ENCODE measurements around the gene SCD5.

DNA sequence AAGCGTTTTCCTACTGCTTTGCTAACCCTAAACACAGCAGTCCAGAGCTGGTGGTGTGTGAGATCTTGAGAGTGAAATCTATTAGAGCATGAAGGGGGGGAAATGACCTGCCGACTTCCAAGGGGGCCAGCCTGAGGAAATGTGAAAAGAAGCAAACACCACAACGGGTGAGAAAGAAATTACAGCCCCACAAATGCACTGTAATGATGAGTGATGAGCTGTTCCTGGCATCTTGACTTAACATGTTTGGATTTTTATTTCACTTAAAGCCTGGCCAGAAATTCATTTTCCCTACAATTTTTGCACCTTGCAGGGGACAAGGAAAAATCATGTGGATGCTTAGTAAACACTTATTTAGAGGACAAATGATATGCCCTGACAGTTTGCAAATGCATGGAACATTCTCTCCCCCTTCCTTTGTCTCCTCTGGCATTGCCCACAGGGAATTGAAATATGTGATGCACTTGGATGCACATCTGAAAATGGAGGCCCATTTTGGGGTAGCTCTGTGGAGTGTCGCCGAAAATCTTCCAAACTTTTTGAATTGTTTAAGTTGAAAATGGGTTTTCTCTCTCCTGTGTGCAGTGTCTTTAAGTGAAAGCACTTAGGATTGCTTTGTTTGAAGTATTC is 152.5 kb downstream of the SCD5 start:
- TF ChIP-seq, protein P1, sequence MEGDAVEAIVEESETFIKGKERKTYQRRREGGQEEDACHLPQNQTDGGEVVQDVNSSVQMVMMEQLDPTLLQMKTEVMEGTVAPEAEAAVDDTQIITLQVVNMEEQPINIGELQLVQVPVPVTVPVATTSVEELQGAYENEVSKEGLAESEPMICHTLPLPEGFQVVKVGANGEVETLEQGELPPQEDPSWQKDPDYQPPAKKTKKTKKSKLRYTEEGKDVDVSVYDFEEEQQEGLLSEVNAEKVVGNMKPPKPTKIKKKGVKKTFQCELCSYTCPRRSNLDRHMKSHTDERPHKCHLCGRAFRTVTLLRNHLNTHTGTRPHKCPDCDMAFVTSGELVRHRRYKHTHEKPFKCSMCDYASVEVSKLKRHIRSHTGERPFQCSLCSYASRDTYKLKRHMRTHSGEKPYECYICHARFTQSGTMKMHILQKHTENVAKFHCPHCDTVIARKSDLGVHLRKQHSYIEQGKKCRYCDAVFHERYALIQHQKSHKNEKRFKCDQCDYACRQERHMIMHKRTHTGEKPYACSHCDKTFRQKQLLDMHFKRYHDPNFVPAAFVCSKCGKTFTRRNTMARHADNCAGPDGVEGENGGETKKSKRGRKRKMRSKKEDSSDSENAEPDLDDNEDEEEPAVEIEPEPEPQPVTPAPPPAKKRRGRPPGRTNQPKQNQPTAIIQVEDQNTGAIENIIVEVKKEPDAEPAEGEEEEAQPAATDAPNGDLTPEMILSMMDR (conservative IDR thresholded peaks at IDR 0.05) = no peak
- no peak for TF ChIP-seq ZFX (IDR thresholded peaks at IDR 0.05)
